D721Med (cell line): ENCODE data around the gene EIF2S2.

ENCODE experiments used
- DNase-seq: peaks from one replicate; pipeline ENCODE4 v3.0.0; 2011; ENCODE audit warnings: low spot score; ENCODE audit not compliant: insufficient read length
- FAIRE-seq: peaks from 2 replicates; lab custom pipeline; 2011; peaks lifted over from hg19 to GRCh38; lab: Jason Lieb, UNC
- CTCF ChIP-seq: IDR thresholded peaks from 2 replicates; pipeline ENCODE4 v1.5.1; 2012; ENCODE audit warnings: mild to moderate bottlenecking, control low read depth; ENCODE audit not compliant: insufficient read depth; ENCODE audit errors: missing control alignments

EIF2S2 gene

GRCh38 chr20:34085544-34086040 is 26.5 kb downstream of the EIF2S2 start:
- FAIRE-seq (no peak), DNase-seq (no peak)
- TF ChIP-seq CTCF = no peak

- no peak for TF ChIP-seq CTCF
- DNase-seq (no peak), FAIRE-seq (no peak)
These were observed 27.7 kb downstream of the EIF2S2 start for GRCh38 chr20:34084227-34084923.

GRCh38 chr20:34083781-34084180 is 28.3 kb downstream of the EIF2S2 start:
- no peak for TF ChIP-seq CTCF
- FAIRE-seq (no peak), DNase-seq (no peak)

GRCh38 chr20:34083137-34083536 is 28.9 kb downstream of the EIF2S2 start:
- DNase-seq = no peak
- no peak for FAIRE-seq
- TF ChIP-seq CTCF = no peak

- DNase-seq (no peak), FAIRE-seq (no peak)
- no peak for TF ChIP-seq CTCF
These were observed 29.7 kb downstream of the EIF2S2 start for GRCh38 chr20:34082232-34082887.

- FAIRE-seq = no peak
- DNase-seq = no peak
- no peak for TF ChIP-seq CTCF
These were observed 32.2 kb downstream of the EIF2S2 start for GRCh38 chr20:34079818-34080217.

GRCh38 chr20:34078540-34078939 is 33.5 kb downstream of the EIF2S2 start:
- TF ChIP-seq CTCF = no peak
- DNase-seq (no peak), FAIRE-seq (no peak)
